Neural progenitor cell (in vitro differentiated cells): ENCODE results near the gene OR11L1.

Experiments used
- CTCF ChIP-seq: fragments of 200-600 bp; sonication (generic); IDR thresholded peaks from 2 replicates; pipeline ENCODE4 v1.5.1; 2017; ENCODE audit warnings: antibody characterized with exemption, mild to moderate bottlenecking
- EZH2 ChIP-seq: fragments of 200-600 bp; sonication (generic); IDR thresholded peaks from 2 replicates; pipeline ENCODE4 v1.6.1; 2017; ENCODE audit warnings: antibody characterized with exemption, mild to moderate bottlenecking, moderate library complexity
- EZH2phosphoT487 ChIP-seq: fragments of 200-600 bp; sonication (generic); IDR thresholded peaks from 2 replicates; pipeline ENCODE4 v1.6.1; 2017; ENCODE audit warnings: antibody characterized with exemption

- TF ChIP-seq CTCF (no peak), EZH2phosphoT487 (no peak), EZH2 (no peak)
Observed at GRCh38 chr1:247833601-247834000, 8.1 kb downstream of the OR11L1 start.
